DMS 273 (cell line): ENCODE data around the gene TREML4.

Source experiments
- DNase-seq: peaks from one replicate; lab custom pipeline; 2025; ENCODE audit not compliant: unreplicated experiment; lab: John Stamatoyannopoulos, UW

The TREML4 gene

GRCh38 chr6:41283600-41283999 is 55.5 kb downstream of the TREML4 start:
- DNase-seq, result no peak

DNA sequence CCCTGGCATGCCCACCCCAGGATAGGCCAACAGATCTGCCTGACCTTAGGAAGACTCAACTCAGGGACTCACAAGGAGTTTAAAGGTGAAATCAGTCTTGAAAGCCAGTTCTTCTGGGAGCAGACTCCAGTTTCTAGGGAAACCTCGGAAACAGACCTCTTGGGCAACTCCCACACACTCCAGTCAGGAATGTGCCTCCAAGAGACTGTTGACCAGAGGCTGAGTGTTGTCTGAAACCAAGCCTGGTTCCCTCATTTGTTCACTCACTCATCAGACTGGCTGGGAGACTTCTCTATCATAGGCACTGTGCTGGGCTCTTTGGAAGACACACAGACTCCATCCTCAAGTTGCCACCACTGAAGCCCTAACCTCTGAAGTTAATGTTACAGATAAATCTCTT is 56.6 kb downstream of the TREML4 start:
- DNase-seq, result no peak

- no peak for DNase-seq
These were observed 58.6 kb downstream of the TREML4 start, which contains the start of gene TREM1 for GRCh38 chr6:41286544-41287346. Gene TREM1 (minus strand): TSS chr6:41286682. CDS start chr6:41286655, 27 bp downstream.

DNA sequence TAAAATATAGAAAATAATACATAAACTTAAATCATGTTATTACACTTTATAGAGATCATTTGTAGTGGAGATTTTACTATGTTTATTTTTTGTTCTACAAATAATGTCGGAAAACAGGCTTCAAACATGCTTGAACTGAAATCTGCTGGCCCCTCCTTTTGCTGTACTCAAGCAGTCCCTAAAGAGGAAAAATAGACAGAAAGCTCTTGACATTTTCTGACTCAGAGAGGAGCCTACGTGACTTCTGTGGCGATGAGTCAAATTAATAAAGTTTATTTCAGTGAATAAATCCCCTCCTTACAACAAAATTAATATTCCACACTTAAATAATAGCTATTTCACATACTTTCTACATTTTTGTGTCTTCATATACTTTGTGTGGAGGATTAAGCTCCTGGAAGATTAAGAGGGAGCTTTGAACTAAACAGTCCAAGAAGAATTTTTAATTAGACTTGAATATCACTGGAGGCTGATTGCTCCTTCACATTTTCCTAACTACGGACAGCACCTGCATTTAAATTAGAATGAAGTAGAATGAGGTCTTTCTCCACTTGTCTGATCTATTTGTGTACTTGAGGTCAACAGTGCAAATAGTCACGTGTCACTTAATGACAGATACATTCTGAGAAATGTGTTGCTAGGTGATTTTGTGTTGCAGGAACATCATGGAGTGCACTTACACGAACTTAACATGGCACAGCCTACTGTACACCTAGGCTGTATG is 60.0 kb downstream of the TREML4 start:
- DNase-seq, result no peak
